HG03571 (cell line): Measurements from ENCODE around the gene SLFN12.
"Not testable (repeated sequence)": the region's sequence is repeated elsewhere in the genome, so short reads cannot be mapped to it uniquely, and the experiment has no call there.

Experiments
- ATAC-seq: cut with Tn5 transposase; IDR thresholded peaks from one replicate; pipeline ENCODE4 v1.9.1; 2021; ENCODE audit not compliant: unreplicated experiment

Gene SLFN12

DNA sequence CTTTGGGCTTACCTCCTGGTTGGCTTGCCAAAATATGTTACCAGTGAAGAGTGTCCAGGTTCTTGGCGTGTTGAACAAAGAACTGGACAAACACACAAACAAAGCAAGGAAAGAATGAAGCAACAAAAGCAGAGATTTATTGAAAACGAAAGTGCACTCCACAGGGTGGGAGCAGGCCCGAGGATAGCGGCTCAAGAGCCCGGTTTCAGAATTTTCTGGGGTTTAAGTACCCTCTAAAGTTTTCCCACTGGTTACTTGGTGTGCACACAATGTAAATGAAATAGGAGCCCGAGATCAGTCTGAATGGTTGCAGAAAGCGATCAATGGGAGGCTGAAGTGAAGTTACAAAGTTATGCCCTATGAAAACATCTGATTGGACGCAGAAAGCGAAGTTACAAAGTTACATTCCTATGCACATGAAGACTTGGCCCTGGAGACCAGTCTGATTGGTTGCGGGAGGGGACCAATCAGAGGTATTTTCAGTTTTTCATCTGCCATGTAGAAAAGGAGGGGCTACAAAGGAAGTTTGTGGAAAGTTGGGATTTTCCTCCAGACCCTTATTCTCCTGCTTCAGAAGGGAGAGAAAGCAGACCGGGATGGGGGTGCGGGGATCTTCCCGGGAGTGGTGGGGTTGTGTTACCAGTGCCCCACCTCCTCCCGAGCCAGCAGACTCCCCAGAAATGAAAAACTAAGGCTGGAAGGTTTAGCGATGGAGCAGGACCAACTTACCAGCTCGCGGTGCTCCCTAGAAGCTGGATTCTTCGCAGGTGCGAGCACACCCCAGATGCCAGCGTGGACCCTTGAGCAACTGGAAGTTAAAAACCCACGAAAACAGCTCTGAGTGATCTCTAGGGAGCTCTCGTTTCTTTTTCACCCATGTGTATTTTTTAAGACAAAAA, at the start of gene SLFN12:
TSS of gene SLFN12 (minus strand) at position 325 of the 899 bp plus-strand sequence. CDS start 9,472 bp downstream, outside the sequence.
- peak; percentile 80 for ATAC-seq

DNA sequence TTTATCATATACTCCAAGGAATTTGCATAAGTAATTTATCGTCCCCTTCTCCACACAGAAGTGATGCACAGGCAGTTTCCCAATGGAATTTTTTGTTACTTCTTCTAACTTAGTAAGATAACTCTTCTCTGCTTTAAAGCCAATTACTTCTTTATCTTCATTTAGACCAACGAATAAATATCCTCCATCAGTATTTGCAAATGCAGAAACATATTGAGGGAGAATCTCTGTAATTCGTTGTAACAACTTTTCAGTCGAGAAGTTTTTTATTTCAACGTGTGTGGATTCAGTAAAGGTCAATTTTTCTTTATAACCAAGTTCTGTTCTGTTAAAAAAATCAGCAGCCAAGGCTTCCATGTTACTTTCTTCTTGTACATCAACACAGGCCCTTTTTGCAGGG, 47.0 kb upstream of the SLFN12 start:
- ATAC-seq, result no peak

DNA sequence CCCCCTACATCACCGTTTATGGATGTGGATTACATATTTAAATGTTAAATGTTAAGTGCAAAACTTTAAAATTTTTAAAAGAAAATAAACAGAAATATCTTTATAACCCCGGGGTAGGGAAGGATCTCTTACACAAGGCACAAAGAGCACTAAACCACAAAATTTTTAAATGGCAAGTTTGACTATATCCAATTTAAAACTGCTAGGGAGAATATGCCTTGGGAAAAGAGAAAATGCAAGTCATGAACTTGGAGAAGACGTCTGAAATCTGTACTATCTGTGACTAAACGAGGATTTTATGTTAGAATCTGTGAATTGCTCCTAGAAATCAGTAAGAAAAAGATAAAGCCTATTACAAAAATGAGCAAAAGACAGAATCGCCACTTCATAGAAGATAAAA, 44.9 kb upstream of the SLFN12 start:
- ATAC-seq, result no peak

- ATAC-seq, result no peak
Observed at GRCh38 chr17:35476283-35476820, 44.1 kb upstream of the SLFN12 start.

DNA sequence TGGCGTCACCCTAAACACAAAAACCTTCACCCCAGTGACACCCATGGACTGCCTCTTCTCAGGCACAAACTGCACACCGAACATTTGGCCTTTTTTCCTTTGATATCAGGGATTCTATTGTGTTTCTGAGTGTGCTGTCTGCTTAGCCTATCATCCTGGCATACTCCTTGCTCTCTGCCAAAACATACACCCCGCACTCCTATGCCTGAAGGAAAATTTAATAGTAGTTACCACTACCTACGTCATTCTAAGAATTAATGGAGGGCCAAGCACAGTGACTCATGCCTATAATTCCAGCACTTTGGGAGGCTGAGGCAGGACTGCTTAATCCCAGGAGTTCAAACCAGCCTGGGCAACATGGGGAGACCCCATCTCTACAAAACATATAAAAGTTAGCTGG, 36.2 kb upstream of the SLFN12 start:
- ATAC-seq, result no peak

- no peak for ATAC-seq
Observed at GRCh38 chr17:35467824-35468223, 35.5 kb upstream of the SLFN12 start.

- peak; percentile 74 for ATAC-seq
Observed at GRCh38 chr17:35460354-35460851, 28.1 kb upstream of the SLFN12 start.

DNA sequence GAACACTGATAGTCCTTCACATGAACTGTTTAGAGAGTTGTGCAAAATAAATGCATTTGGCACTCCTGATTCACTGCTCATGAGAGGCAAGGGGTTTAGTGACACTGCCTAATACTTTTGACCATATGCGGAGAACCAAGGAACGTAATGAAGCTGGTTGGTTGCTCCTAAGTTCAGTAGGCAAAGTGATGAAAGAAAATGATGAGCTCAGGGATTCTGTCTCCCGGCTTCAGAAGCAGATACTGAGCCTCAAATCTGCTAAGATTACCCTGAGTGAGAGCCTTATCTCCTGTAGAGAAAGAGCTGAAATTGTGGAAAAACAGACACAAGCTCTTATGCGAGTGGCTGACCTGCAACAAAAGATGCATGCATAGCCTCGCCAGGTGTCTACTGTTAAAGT, 21.7 kb upstream of the SLFN12 start:
- ATAC-seq, result not testable (repeated sequence)

GRCh38 chr17:35453171-35453570, 20.9 kb upstream of the SLFN12 start:
- no peak for ATAC-seq

DNA sequence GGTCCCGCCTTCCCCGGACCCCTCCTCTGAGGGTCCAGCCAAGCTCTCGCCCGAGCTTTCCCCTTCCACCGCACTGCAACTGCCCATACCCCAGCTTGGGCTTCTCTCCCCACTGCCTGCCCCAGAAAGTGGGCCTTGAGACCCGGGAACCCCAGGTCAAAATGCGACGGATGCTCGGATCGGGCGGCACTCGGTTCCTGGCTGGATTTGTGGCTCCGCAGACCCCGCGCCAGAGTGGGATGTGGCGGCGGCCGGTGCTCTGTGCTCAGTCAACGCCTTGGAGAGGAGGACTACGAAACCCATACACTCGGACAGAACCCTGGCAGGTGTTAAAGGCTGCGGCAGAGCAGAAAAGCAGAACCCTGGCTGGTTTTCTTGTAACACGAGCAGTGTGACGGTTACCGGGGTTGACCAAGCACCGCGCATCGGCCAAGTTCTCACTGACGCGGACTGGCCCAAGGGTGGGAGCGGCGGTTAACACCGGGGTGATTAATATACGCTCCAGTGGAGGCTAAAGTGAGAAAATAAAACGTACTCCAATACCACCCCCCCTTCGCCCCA, 17.2 kb upstream of the SLFN12 start:
- ATAC-seq, result peak; percentile 53

DNA sequence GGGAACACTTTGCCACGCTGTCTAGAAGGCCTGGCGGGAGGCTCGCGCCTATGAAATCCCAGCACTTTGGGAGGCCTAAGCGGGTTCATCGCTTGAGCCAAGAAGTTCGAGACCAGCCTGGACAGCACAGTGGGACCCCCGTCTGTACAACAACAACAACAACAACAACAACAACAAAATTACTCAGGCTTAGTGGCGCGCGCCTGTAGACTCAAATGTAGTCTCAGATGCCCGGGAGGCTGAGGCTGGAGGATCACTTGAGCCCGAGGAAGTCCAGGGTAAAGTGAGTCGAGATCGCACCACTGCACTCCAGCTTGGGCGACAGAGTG, 16.6 kb upstream of the SLFN12 start:
- ATAC-seq, result no peak

- ATAC-seq, result peak; percentile 62
Observed at GRCh38 chr17:35448214-35448898, 16.1 kb upstream of the SLFN12 start, which contains the start of gene SLFN13. TSS of gene SLFN13 (minus strand) at chr17:35448766. CDS start at chr17:35445680, 3,086 bp downstream.

DNA sequence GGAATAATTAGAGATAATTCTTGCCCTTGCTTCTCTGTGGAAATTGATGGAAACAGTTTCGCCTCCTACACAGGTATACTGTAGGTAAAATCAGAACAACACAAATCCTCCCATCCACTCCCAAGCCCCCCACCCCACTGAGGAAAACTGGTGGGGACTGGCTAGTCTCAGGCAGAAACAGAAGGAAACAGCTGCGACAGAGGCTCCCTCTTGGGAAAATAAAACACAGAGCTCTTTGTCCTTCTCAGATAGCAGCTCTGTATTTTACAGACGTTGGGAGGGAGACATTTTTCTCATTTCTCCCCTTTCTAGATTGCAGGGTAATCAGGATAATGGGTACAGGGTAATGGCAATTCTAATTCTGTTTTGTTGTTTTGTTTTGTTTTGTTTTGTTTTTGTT, 15.2 kb upstream of the SLFN12 start:
- ATAC-seq, result no peak

GRCh38 chr17:35438433-35438832, 6.1 kb upstream of the SLFN12 start:
- no peak for ATAC-seq

DNA sequence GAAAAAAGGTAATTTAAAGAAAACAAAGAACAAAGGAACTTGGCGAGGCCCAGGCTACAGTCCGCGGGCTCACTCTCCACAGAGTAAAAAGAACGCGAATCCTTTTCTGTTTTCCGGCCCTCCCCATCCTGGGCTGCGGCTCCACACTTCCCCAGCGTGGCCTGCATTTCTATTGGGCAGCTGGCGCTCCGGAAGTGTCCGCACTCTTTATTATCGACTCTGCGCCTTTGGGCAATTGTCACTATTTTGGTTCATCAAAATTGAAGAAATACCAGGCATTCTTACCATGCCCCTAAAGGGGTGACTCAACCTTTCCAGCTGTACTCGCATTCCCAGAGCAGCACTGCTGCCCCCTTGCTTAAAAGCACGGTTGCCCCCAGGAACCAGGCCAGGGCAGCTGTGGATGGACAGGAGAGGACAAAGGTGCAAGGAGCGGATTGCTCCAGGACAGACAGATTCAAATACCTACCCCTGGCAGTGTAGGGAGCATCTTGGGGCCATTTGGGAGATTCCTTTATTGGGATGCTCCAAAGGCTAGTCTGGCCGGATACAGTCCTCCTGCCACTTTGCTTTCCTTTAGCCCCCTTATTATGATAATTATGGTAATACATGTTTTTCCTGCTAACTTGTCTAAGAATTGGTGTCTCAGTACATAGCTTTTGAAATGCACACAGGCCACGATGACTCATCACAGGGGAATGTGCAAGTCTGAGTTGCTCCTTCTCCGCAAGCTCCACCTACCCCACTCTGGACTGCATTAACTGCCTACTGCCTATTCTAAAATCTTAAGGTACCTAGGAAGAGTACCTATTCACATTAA, 985 bp upstream of the SLFN12 start:
- ATAC-seq, result peak; percentile 6

DNA sequence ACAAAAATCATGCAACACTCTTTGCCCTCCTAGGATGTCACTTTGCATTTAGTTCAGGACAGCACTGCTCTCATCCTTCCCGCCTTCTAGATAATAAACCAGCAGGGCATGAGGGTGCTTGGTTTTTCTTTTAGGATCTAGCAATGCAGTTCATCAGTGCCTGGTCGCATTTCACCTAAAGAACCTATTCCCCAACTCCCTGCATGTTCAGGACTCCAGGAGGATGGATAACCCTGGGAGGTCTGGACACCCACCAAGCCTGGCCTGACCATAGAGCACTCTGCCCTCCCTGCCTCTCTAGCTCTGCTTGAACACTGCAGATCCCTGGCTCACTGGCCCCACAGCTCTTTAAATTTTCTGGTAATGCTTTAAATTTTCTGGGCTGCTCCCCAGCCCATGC, 2.6 kb downstream of the SLFN12 start:
- ATAC-seq, result no peak

DNA sequence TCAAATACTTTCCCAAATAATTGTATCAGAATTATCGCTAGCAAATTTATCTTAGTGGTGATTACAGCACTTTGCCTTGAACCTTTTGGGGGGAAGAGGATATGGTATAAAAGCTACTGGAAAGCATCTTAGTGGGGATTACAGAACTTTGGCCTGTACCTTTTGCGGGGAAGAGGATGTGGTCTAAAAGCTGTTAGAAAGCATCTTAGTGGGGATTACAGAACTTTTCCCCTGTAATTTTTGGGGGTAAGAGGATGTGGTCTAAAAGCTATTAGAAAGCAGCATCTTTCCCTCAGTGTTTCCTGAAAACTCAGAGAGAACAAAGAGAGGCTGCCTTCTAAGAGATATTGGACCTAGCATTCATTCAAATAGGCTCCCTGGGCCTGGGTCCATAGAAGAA, 4.1 kb downstream of the SLFN12 start:
- ATAC-seq, result no peak

DNA sequence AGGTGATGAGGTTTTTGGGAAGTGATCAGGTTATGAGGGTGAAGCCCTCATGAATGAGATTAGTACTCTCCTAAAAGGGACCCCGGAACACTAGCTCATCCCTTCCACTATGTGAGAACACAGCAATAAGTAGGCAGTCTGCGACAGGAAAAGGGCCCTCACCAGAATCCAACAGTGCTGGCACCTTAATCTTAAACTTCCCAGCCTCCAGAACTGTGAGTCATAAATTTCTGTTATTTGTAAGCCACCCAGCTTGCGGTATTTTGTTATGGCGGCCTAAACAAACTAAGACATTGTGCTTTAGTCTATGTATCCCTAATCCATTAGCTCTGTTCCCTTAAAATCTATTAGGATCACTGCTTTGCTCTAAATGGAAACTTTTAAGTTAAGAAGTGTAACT, 8.5 kb downstream of the SLFN12 start:
- no peak for ATAC-seq

GRCh38 chr17:35421069-35421468, 11.2 kb downstream of the SLFN12 start:
- not testable (repeated sequence) for ATAC-seq

DNA sequence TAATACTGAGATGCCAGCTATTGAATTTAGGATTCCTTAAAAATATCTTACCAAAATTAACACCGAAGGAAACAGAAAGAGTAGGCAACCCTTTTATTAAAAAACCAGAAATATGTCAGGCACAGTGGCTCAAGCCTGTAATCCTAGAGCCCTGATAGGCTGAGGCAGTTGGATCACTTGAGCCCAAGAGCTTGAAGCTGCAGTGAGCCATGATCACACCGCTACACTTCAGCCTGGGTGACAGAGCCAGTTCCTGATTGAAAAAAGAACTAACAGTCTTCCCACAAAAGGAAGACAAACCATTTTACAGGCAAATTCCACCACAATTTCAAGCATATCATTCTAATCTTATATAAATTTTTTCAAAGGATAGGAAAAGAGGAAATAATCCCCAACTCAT, 15.6 kb downstream of the SLFN12 start:
- ATAC-seq, result no peak

GRCh38 chr17:35414707-35415106, 17.6 kb downstream of the SLFN12 start:
- not testable (repeated sequence) for ATAC-seq
